H1 (cell line): ENCODE results near the gene CDK2. TPM values are rescaled to one million over a fixed set of nuclear protein-coding genes. Genes with fewer than 3 reads are reported as not detected.

Source experiments
- CTCF ChIA-PET: fragments of 300-600 bp; sonication (Branson Sonifier 250); formaldehyde crosslinking; loops from one replicate; lab custom pipeline; 2021; ENCODE audit not compliant: partially characterized antibody; lab: Charles Lee
- POLR2A ChIA-PET: fragments of 300-600 bp; sonication (Branson Sonifier 250); formaldehyde crosslinking; loops from one replicate; lab custom pipeline; 2021; ENCODE audit warnings: inconsistent platforms; ENCODE audit not compliant: partially characterized antibody; lab: Charles Lee
- DNase-seq, 2 experiments: peaks; one replicate each; pipeline versions ENCODE4 v3.0.0 to v3.0.0-alpha.2; 2010 to 2022; ENCODE audit warnings: low spot score in 2 of 2, low read depth in 1 of 2, mixed read lengths in 1 of 2
- FAIRE-seq: peaks from 2 replicates; lab custom pipeline; 2011; peaks lifted over from hg19 to GRCh38; lab: Jason Lieb, UNC
- H2AFZ ChIP-seq: 2 replicates; pipeline ENCODE4 v1.8.1; 2012; ENCODE audit warnings: low read length, inconsistent platforms
- H2AK5ac ChIP-seq: 2 replicates; pipeline ENCODE4 v1.6.1; 2013; ENCODE audit warnings: low read depth, low read length
- H2BK120ac ChIP-seq: replicated peaks from 2 replicates; pipeline ENCODE3; 2013; ENCODE audit warnings: low read depth, low read length, inconsistent platforms
- H2BK12ac ChIP-seq: 2 replicates; pipeline ENCODE4 v1.6.1; 2013; ENCODE audit warnings: low read depth, low read length
- H2BK15ac ChIP-seq: 2 replicates; pipeline ENCODE4 v1.6.1; 2013; ENCODE audit warnings: low read length
- H2BK20ac ChIP-seq: 2 replicates; pipeline ENCODE4 v1.6.1; 2013; ENCODE audit warnings: low read length
- H2BK5ac ChIP-seq: 2 replicates; pipeline ENCODE4 v1.6.1; 2013; ENCODE audit warnings: low read depth, low read length
- H3K14ac ChIP-seq: 2 replicates; pipeline ENCODE4 v1.6.1; 2013; ENCODE audit warnings: inconsistent platforms; ENCODE audit not compliant: insufficient read length
- H3K18ac ChIP-seq: 2 replicates; pipeline ENCODE4 v1.6.1; 2013; ENCODE audit warnings: low read length; ENCODE audit errors: extremely low read depth
- H3K23ac ChIP-seq: 2 replicates; pipeline ENCODE4 v1.6.1; 2013; ENCODE audit warnings: inconsistent platforms; ENCODE audit not compliant: insufficient read length
- H3K23me2 ChIP-seq: 2 replicates; pipeline ENCODE4 v1.6.1; 2013; ENCODE audit warnings: low read depth, low read length
- H3K27ac ChIP-seq: 2 replicates; pipeline ENCODE4 v1.6.1; 2011; ENCODE audit warnings: low read depth, low read length, inconsistent platforms
- H3K27me3 ChIP-seq, 4 experiments: replicated peaks in 1 of 4; 1 replicate in 1 of 4; 2 replicates in 3 of 4; pipeline versions ENCODE4 v1.6.1 to v1.8.1; 2011 to 2013; ENCODE audit warnings: low read length in 3 of 4, mild to moderate bottlenecking in 3 of 4, inconsistent platforms in 2 of 4, mixed read lengths in 2 of 4, moderate library complexity in 1 of 4; ENCODE audit not compliant: control insufficient read depth in 3 of 4, insufficient read depth in 3 of 4; ENCODE audit errors: extremely low read depth in 1 of 4
- H3K36me3 ChIP-seq, 4 experiments: 2 replicates each; pipeline versions ENCODE4 v1.6.1 to v1.8.1; 2011 to 2013; ENCODE audit warnings: mild to moderate bottlenecking in 4 of 4, low read length in 3 of 4, moderate library complexity in 2 of 4, control low read depth in 1 of 4, inconsistent platforms in 1 of 4; ENCODE audit not compliant: insufficient read depth in 4 of 4, control insufficient read depth in 2 of 4
- H3K4ac ChIP-seq: replicated peaks from 2 replicates; pipeline ENCODE3; 2013; ENCODE audit warnings: low read length, low read depth, mixed read lengths, inconsistent platforms; ENCODE audit not compliant: insufficient read length
- H3K4me1 ChIP-seq, 4 experiments: replicated peaks in 1 of 4; 1 replicate in 1 of 4; 2 replicates in 3 of 4; pipeline versions ENCODE4 v1.6.1 to v1.8.1; 2011 to 2013; ENCODE audit warnings: low read length in 3 of 4, inconsistent platforms in 2 of 4, mixed read lengths in 1 of 4; ENCODE audit not compliant: insufficient read depth in 4 of 4, control insufficient read depth in 3 of 4
- H3K4me2 ChIP-seq, 2 experiments: 2 replicates each; pipeline versions ENCODE4 v1.6.1 to v1.8.1; 2011 to 2013; ENCODE audit warnings: low read depth in 2 of 2, low read length in 2 of 2, control low read depth in 1 of 2, inconsistent platforms in 1 of 2, mild to moderate bottlenecking in 1 of 2; ENCODE audit not compliant: insufficient read depth in 1 of 2
- H3K4me3 ChIP-seq, 4 experiments: fragments of 200-600, 300-600 bp in 1 of 4; sonication (generic), shearing (Covaris generic), sonication (Bioruptor Twin) in 1 of 4; 2 replicates each; pipeline versions ENCODE4 v1.5.1 to v1.8.1; 2011 to 2016; ENCODE audit warnings: low read length in 4 of 4, low read depth in 3 of 4, control low read depth in 2 of 4, inconsistent platforms in 2 of 4, mild to moderate bottlenecking in 2 of 4, mixed read lengths in 1 of 4, moderate library complexity in 1 of 4; ENCODE audit not compliant: insufficient read depth in 2 of 4; ENCODE audit errors: extremely low read depth in 1 of 4
- H3K56ac ChIP-seq: replicated peaks from 2 replicates; pipeline ENCODE3; 2013; ENCODE audit warnings: low read depth, mild to moderate bottlenecking, mixed read lengths, low read length, inconsistent platforms; ENCODE audit not compliant: insufficient read length
- H3K79me1 ChIP-seq: 2 replicates; pipeline ENCODE4 v1.6.1; 2013; ENCODE audit warnings: low read depth, low read length, control low read depth
- H3K79me2 ChIP-seq, 2 experiments: 2 replicates each; pipeline versions ENCODE4 v1.6.1 to v1.8.1; 2012 to 2013; ENCODE audit warnings: low read length in 2 of 2, mild to moderate bottlenecking in 2 of 2, inconsistent platforms in 1 of 2; ENCODE audit not compliant: insufficient read depth in 2 of 2, control insufficient read depth in 1 of 2
- H3K9ac ChIP-seq, 4 experiments: replicated peaks in 1 of 4; 1 replicate in 1 of 4; 2 replicates in 3 of 4; pipeline versions ENCODE4 v1.6.1 to v1.8.1; 2011 to 2013; ENCODE audit warnings: low read depth in 3 of 4, low read length in 3 of 4, control low read depth in 2 of 4, mild to moderate bottlenecking in 2 of 4, moderate library complexity in 2 of 4, inconsistent platforms in 1 of 4; ENCODE audit errors: extremely low read depth in 1 of 4
- H3K9me3 ChIP-seq, 2 experiments: 2 replicates each; pipeline versions ENCODE4 v1.6.1 to v1.8.1; 2012 to 2013; ENCODE audit warnings: mild to moderate bottlenecking in 2 of 2, moderate library complexity in 2 of 2, control low read depth in 1 of 2, inconsistent platforms in 1 of 2, low read depth in 1 of 2, low read length in 1 of 2, mixed read lengths in 1 of 2; ENCODE audit not compliant: insufficient read depth in 2 of 2
- H4K20me1 ChIP-seq, 2 experiments: replicated peaks in 1 of 2; 2 replicates each; pipeline versions ENCODE3 to v1.8.1; 2011 to 2013; ENCODE audit warnings: inconsistent platforms in 2 of 2, low read length in 2 of 2, mild to moderate bottlenecking in 1 of 2; ENCODE audit not compliant: insufficient read depth in 2 of 2, control insufficient read depth in 1 of 2
- H4K5ac ChIP-seq: 2 replicates; pipeline ENCODE4 v1.6.1; 2013; ENCODE audit warnings: low read length, low read depth, mixed read lengths, inconsistent platforms; ENCODE audit not compliant: insufficient read length
- H4K8ac ChIP-seq: 2 replicates; pipeline ENCODE4 v1.8.0; 2013; ENCODE audit warnings: mild to moderate bottlenecking, moderate library complexity, low read length, inconsistent platforms; ENCODE audit not compliant: insufficient read depth; ENCODE audit errors: extremely low read depth
- H4K91ac ChIP-seq: replicated peaks from 2 replicates; pipeline ENCODE3; 2013; ENCODE audit warnings: low read length, mixed read lengths, inconsistent platforms; ENCODE audit not compliant: insufficient read length
- BCL11A ChIP-seq, 2 experiments: IDR thresholded peaks; one replicate each; pipeline ENCODE4 v1.6.1; 2011; ENCODE audit warnings: low read depth in 2 of 2, low read length in 2 of 2, mild to moderate bottlenecking in 2 of 2
- BRCA1 ChIP-seq: IDR thresholded peaks from 2 replicates; pipeline ENCODE4 v1.6.1; 2012; ENCODE audit warnings: low read depth, low read length, improper control_type of control experiment
- CBX8 ChIP-seq: fragments of 300-800, 300-1000 bp; sonication (generic); IDR thresholded peaks from 2 replicates; pipeline ENCODE4 v1.7.1; 2016; ENCODE audit warnings: low read depth, low read length, borderline replicate concordance
- CEBPB ChIP-seq: IDR thresholded peaks from 2 replicates; pipeline ENCODE4 v1.6.1; 2012; ENCODE audit warnings: low read depth, low read length
- CREB1 ChIP-seq: IDR thresholded peaks from 2 replicates; pipeline ENCODE4 v1.6.1; 2012; ENCODE audit warnings: inconsistent platforms
- E2F6 ChIP-seq: IDR thresholded peaks from 2 replicates; pipeline ENCODE4 v1.6.1; 2012; ENCODE audit warnings: inconsistent platforms
- FOSL1 ChIP-seq: IDR thresholded peaks from 2 replicates; pipeline ENCODE4 v1.6.1; 2011; ENCODE audit warnings: mild to moderate bottlenecking, low read depth, low read length, moderate library complexity; ENCODE audit not compliant: insufficient read depth
- HDAC2 ChIP-seq, 2 experiments: fragments of 300-600 bp in 1 of 2; sonication (generic) in 1 of 2; IDR thresholded peaks; 2 replicates each; pipeline ENCODE4 v1.6.1; 2011 to 2012; ENCODE audit warnings: low read depth in 2 of 2, low read length in 2 of 2, mild to moderate bottlenecking in 2 of 2, moderate library complexity in 2 of 2, borderline replicate concordance in 1 of 2, inconsistent platforms in 1 of 2
- POLR2AphosphoS5 ChIP-seq: IDR thresholded peaks from 2 replicates; pipeline ENCODE4 v1.6.1; 2011; ENCODE audit warnings: low read depth, low read length
- RBBP5 ChIP-seq: IDR thresholded peaks from 2 replicates; pipeline ENCODE4 v1.7.1; 2012; ENCODE audit warnings: low read depth, mild to moderate bottlenecking, inconsistent platforms, low read length, moderate library complexity, borderline replicate concordance
- SP1 ChIP-seq: IDR thresholded peaks from 2 replicates; pipeline ENCODE4 v1.6.1; 2011; ENCODE audit warnings: low read depth, low read length
- WGBS, 2 experiments: shearing (Covaris generic) in 1 of 2; methylation state at CpG; one replicate each; pipeline versions ENCODE4 v1.1.6 to v1.1.7; 2013 to 2015; ENCODE audit warnings: low lambda C conversion rate in 2 of 2, mixed read lengths in 2 of 2, inconsistent platforms in 1 of 2, low coverage in 1 of 2, missing lambda C conversion rate in 1 of 2; ENCODE audit not compliant: insufficient replicate concordance in 2 of 2, insufficient coverage in 1 of 2, insufficient read length in 1 of 2; ENCODE audit errors: extremely low coverage in 1 of 2, missing lambda C conversion rate in 1 of 2; 5-methylcytosine and 5-hydroxymethylcytosine counted together
- polyA plus RNA-seq, 7 experiments: library from polyadenylated mRNA; depleted of rRNA in 3 of 7; stranded (reverse) in 5 of 7; unstranded in 2 of 7; fragments of >200 nt in 5 of 7; fragments of 200-250 nt in 2 of 7; gene quantifications; 1 replicate in 5 of 7; 2 replicates in 1 of 7; 4 replicates in 1 of 7; pipeline versions ENCODE4 v1.2.1 to v1.2.3, GENCODE V29; 2011 to 2013; ENCODE audit warnings: missing spikeins in 2 of 7, mixed read lengths in 2 of 7
- total RNA-seq: library from RNA; stranded (reverse); fragmentation: NEBNext Ultra II Directional; extraction: Animal tissue kit (Norgen Biotek cat#: 25700); gene quantifications from 2 replicates; pipeline ENCODE4 v1.2.1, GENCODE V29; 2021
- TF ChIP-seq, protein P1 (sequence below): IDR thresholded peaks from 2 replicates; pipeline ENCODE4 v1.6.1; 2012; ENCODE audit warnings: inconsistent platforms
- TF ChIP-seq, protein P2 (sequence below): IDR thresholded peaks from 2 replicates; pipeline ENCODE4 v1.6.1; 2011; ENCODE audit warnings: low read depth, mild to moderate bottlenecking, low read length; ENCODE audit not compliant: insufficient read depth

Gene CDK2
- total and polyA plus RNA-seq, 2 of the 8 experiments (the other 6 are each of a cell fraction or from before 2014, with no cell fraction given): 39.4 to 42.5 TPM

DNA sequence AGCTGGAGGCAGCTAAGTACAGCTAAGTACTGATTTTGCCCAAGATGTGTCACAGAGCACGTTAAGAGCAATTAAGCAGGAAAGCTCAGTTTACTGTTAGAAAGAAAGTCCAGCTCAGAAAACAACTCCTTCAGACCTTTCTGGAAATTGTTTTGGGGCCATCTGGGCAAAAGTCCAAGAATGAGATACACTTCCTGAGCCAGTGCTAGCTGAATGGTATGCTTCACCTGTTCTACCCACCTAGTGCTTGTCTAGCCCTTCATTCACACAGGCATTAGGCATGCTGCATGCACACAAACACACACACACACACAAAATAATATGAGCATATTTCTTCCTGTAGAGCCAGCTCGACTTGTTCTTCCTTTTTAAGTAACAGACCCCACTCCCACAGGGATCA lies 47.6 kb downstream of the CDK2 start:
- no peak overlapping the region for H3K4ac ChIP-seq
- H2BK15ac ChIP-seq: no peak overlapping the region
- H4K5ac ChIP-seq: no peak overlapping the region
- H4K20me1 ChIP-seq: no peaks in the 10 kb centered on the region
- H3K36me3 ChIP-seq: peaks cover 0 to 4% (median under 1%) of the 10 kb centered on the region in 4 experiments; a peak in 2 of 8 replicates
- no peak overlapping the region for H2BK12ac ChIP-seq
- H3K18ac ChIP-seq: no peak overlapping the region
- H3K4me1 ChIP-seq: no peaks in the 10 kb centered on the region
- no peak overlapping the region for H3K56ac ChIP-seq
- no peaks in the 10 kb centered on the region for H3K9me3 ChIP-seq
- no peaks in the 10 kb centered on the region for H3K27me3 ChIP-seq
- no peak overlapping the region for H3K14ac ChIP-seq
- H3K23ac ChIP-seq: no peak overlapping the region
- no peak overlapping the region for H3K4me2 ChIP-seq
- 83% methylated on average over 2 of the region's 2 CpGs; no CpG with 5 or more reads in 1 of the 2 experiments for WGBS, 2 experiments
- no peak overlapping the region for H2AFZ ChIP-seq
- H2BK20ac ChIP-seq: no peak overlapping the region
- H3K9ac ChIP-seq: no peak overlapping the region
- no peaks in the 10 kb centered on the region for H3K79me1 ChIP-seq
- H4K8ac ChIP-seq: no peak overlapping the region
- H3K27ac ChIP-seq: no peak overlapping the region
- CTCF ChIA-PET: interaction anchor here (0.8 to 18.1 kb wide), 4 partner anchors 19 to 33 kb away, joined by 3 to 256 read pairs (median 3); partner anchors contain the start of gene SUOX
- no peak overlapping the region for H2BK5ac ChIP-seq
- POLR2A ChIA-PET: interaction anchor here (1.1 to 1.6 kb wide), 4 partner anchors 17 to 89 kb away, joined by 3 to 4 read pairs (median 4); partner anchors contain the start of gene SUOX
- H2BK120ac ChIP-seq: no peak overlapping the region
- no peaks in the 10 kb centered on the region; the same call in 1 of the 2 replicates for H3K23me2 ChIP-seq
- no peak for FAIRE-seq
- no peaks in the 10 kb centered on the region for H3K79me2 ChIP-seq
- no peak overlapping the region for H2AK5ac ChIP-seq
- no peak for DNase-seq
- H4K91ac ChIP-seq: no peak overlapping the region
- H3K4me3 ChIP-seq: no peak overlapping the region
- no peak for TF ChIP-seq E2F6
- TF ChIP-seq RBBP5: no peak
- TF ChIP-seq, protein P1, sequence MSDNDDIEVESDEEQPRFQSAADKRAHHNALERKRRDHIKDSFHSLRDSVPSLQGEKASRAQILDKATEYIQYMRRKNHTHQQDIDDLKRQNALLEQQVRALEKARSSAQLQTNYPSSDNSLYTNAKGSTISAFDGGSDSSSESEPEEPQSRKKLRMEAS: no peak
- TF ChIP-seq HDAC2 (IDR thresholded peaks at IDR 0.05; ENCODE audit: borderline replicate concordance in 1 of 2, low read depth in 2 of 2, low read length in 2 of 2): no peak
- no peak for TF ChIP-seq SP1
- TF ChIP-seq CBX8: no peak
- no peak for TF ChIP-seq BCL11A (IDR thresholded peaks at IDR 0.05; ENCODE audit: low read depth in 2 of 2, low read length in 2 of 2)
- no peak for TF ChIP-seq BRCA1
- no peak for TF ChIP-seq CEBPB
- TF ChIP-seq, protein P2, sequence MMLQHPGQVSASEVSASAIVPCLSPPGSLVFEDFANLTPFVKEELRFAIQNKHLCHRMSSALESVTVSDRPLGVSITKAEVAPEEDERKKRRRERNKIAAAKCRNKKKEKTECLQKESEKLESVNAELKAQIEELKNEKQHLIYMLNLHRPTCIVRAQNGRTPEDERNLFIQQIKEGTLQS: no peak
- TF ChIP-seq FOSL1: no peak
- TF ChIP-seq CREB1: no peak
- no peak for TF ChIP-seq POLR2AphosphoS5
